Keratinocyte (primary cell): ENCODE measurements around the gene CDH22. TPM values are rescaled to one million over a fixed set of nuclear protein-coding genes. Genes with fewer than 3 reads are reported as not detected.
A peak's percentile ranks its signal among the peaks of the same experiment; 100 is the strongest.

Experiments used
- DNase-seq: peaks from one replicate; pipeline ENCODE4 v3.0.0-alpha.2; 2011; ENCODE audit warnings: low read depth, missing footprints, low spot score
- FAIRE-seq: peaks from 2 replicates; lab custom pipeline; 2011; peaks lifted over from hg19 to GRCh38; lab: Jason Lieb, UNC
- H2AFZ ChIP-seq: 2 replicates; pipeline ENCODE4 v1.6.0; 2012; ENCODE audit warnings: low read length, control low read depth, inconsistent platforms; ENCODE audit not compliant: control insufficient read depth
- H3K27ac ChIP-seq: 2 replicates; pipeline ENCODE4 v1.5.1; 2011; ENCODE audit warnings: low read length; ENCODE audit not compliant: control insufficient read depth, insufficient read depth
- H3K27me3 ChIP-seq: 3 replicates; pipeline ENCODE4 v1.6.0; 2011; ENCODE audit warnings: low read length; ENCODE audit not compliant: control insufficient read depth, insufficient read depth; ENCODE audit errors: extremely low read depth
- H3K36me3 ChIP-seq, 2 experiments: 2 replicates in 1 of 2; 3 replicates in 1 of 2; pipeline ENCODE4 v1.5.1; 2011; ENCODE audit warnings: low read length in 2 of 2, mild to moderate bottlenecking in 1 of 2; ENCODE audit not compliant: control insufficient read depth in 2 of 2, insufficient read depth in 2 of 2; ENCODE audit errors: extremely low read depth in 1 of 2
- H3K4me1 ChIP-seq: 3 replicates; pipeline ENCODE4 v1.5.1; 2011; ENCODE audit warnings: low read length; ENCODE audit not compliant: control insufficient read depth, insufficient read depth; ENCODE audit errors: extremely low read depth
- H3K4me2 ChIP-seq: 3 replicates; pipeline ENCODE4 v1.6.0; 2011; ENCODE audit warnings: low read depth, low read length; ENCODE audit not compliant: control insufficient read depth, insufficient read depth; ENCODE audit errors: extremely low read depth
- H3K4me3 ChIP-seq, 3 experiments: fragments of 200-600 bp in 1 of 3; sonication (generic) in 1 of 3; 2 replicates in 2 of 3; 3 replicates in 1 of 3; pipeline ENCODE4 v1.5.1; 2011 to 2016; ENCODE audit warnings: low read length in 3 of 3, mild to moderate bottlenecking in 3 of 3, control low read depth in 2 of 3, inconsistent platforms in 1 of 3, low read depth in 1 of 3, mixed read lengths in 1 of 3, mixed run types in 1 of 3, moderate library complexity in 1 of 3; ENCODE audit not compliant: control insufficient read depth in 2 of 3, insufficient read depth in 2 of 3; ENCODE audit errors: extremely low read depth in 1 of 3
- H3K79me2 ChIP-seq: 2 replicates; pipeline ENCODE4 v1.6.0; 2012; ENCODE audit warnings: low read length; ENCODE audit not compliant: control insufficient read depth, insufficient read depth
- H3K9ac ChIP-seq: 3 replicates; pipeline ENCODE4 v1.6.0; 2011; ENCODE audit warnings: low read length; ENCODE audit not compliant: control insufficient read depth, insufficient read depth; ENCODE audit errors: extremely low read depth
- H3K9me1 ChIP-seq: 3 replicates; pipeline ENCODE4 v1.6.0; 2011; ENCODE audit warnings: low read length; ENCODE audit not compliant: control insufficient read depth, insufficient read depth; ENCODE audit errors: extremely low read depth
- H3K9me3 ChIP-seq: 2 replicates; pipeline ENCODE4 v1.5.1; 2012; ENCODE audit warnings: low read depth, low read length; ENCODE audit not compliant: control insufficient read depth
- H4K20me1 ChIP-seq: 3 replicates; pipeline ENCODE4 v1.6.0; 2011; ENCODE audit warnings: low read length; ENCODE audit not compliant: control insufficient read depth, insufficient read depth; ENCODE audit errors: extremely low read depth
- CTCF ChIP-seq, 3 experiments: IDR thresholded peaks in 1 of 3; conservative IDR thresholded peaks in 1 of 3; optimal IDR thresholded peaks in 1 of 3; 2 replicates in 2 of 3; 3 replicates in 1 of 3; pipeline versions ENCODE3 to v1.5.1; 2011; ENCODE audit warnings: low read length in 3 of 3, mild to moderate bottlenecking in 3 of 3, moderate library complexity in 2 of 3, control low read depth in 1 of 3, inconsistent platforms in 1 of 3; ENCODE audit not compliant: insufficient read depth in 2 of 3; ENCODE audit errors: extremely low read depth in 1 of 3
- EZH2 ChIP-seq: IDR thresholded peaks from one replicate; pipeline ENCODE4 v1.6.1; 2012; ENCODE audit warnings: inconsistent platforms, mild to moderate bottlenecking, low read length, moderate library complexity
- dilution Hi-C: fragments of 300-500 bp; cut with MboI; formaldehyde crosslinking; loops from one replicate; pipeline ENCODE4 v1.7.0; 2020; ENCODE audit warnings: low sequenced_read_pairs; ENCODE audit not compliant: extremely low pct_ligation_motif_present
- polyA plus RNA-seq, 5 experiments: library from polyadenylated mRNA; depleted of rRNA in 3 of 5; stranded (reverse) in 3 of 5; stranded (forward) in 1 of 5; unstranded in 1 of 5; fragments of >200 nt; gene quantifications; 1 replicate in 1 of 5; 2 replicates in 3 of 5; 3 replicates in 1 of 5; pipeline versions ENCODE4 v1.2.1 to v1.2.3, GENCODE V29; 2011 to 2012; ENCODE audit warnings: missing spikeins in 2 of 5, low read depth in 1 of 5, low replicate concordance in 1 of 5

Gene CDH22
- polyA plus RNA-seq, 1 donor (not counting 4 experiments of a cell fraction or from before 2014, with no cell fraction given): not detected

- no peaks in the 10 kb centered on the region for H3K9me1 ChIP-seq
- H3K27ac ChIP-seq: no peak overlapping the region
- H4K20me1 ChIP-seq: no peaks in the 10 kb centered on the region
- FAIRE-seq (no peak), DNase-seq (no peak)
- H3K4me1 ChIP-seq: no peaks in the 10 kb centered on the region
- no peak overlapping the region for H2AFZ ChIP-seq
- H3K9me3 ChIP-seq: no peaks in the 10 kb centered on the region
- H3K79me2 ChIP-seq: no peaks in the 10 kb centered on the region
- no peak overlapping the region for H3K4me3 ChIP-seq
- TF ChIP-seq EZH2 (no peak), CTCF (optimal IDR thresholded peaks at IDR 0.05 in 1 of 3, IDR thresholded peaks at IDR 0.05 in 1 of 3, conservative IDR thresholded peaks at IDR 0.05 in 1 of 3; ENCODE audit: extremely low read depth in 1 of 3, insufficient read depth in 2 of 3, low read length in 3 of 3) (peak; percentile 37 to 72 (median 66))
- peaks cover 0 to 3% of the 10 kb centered on the region in 2 experiments for H3K36me3 ChIP-seq
- no peak overlapping the region for H3K9ac ChIP-seq
- dilution Hi-C loops: loop anchor here (25.0 kb wide), 1 partner anchor 309 kb away; no protein-coding TSS in a partner anchor
- no peak overlapping the region for H3K4me2 ChIP-seq
- H3K27me3 ChIP-seq: peaks cover 10% of the 10 kb centered on the region
Observed at GRCh38 chr20:46128310-46129151, 179.8 kb downstream of the CDH22 start.

- Histone ChIP-seq H3K9ac (no peak overlapping the region), H3K36me3 (peaks cover 1 to 3% of the 10 kb centered on the region in 2 experiments), H3K4me1 (no peaks in the 10 kb centered on the region), H3K27me3 (peaks cover 10% of the 10 kb centered on the region), H3K9me1 (no peaks in the 10 kb centered on the region), H4K20me1 (no peaks in the 10 kb centered on the region), H3K79me2 (no peaks in the 10 kb centered on the region), H3K9me3 (no peaks in the 10 kb centered on the region), H2AFZ (no peak overlapping the region), H3K4me2 (no peak overlapping the region), H3K4me3 (no peak overlapping the region), H3K27ac (no peak overlapping the region)
- TF ChIP-seq CTCF (optimal IDR thresholded peaks at IDR 0.05 in 1 of 3, IDR thresholded peaks at IDR 0.05 in 1 of 3, conservative IDR thresholded peaks at IDR 0.05 in 1 of 3; ENCODE audit: extremely low read depth in 1 of 3, insufficient read depth in 2 of 3, low read length in 3 of 3): no peak
- TF ChIP-seq EZH2: no peak
- dilution Hi-C loops: loop anchor here (25.0 kb wide), 1 partner anchor 310 kb away; no protein-coding TSS in a partner anchor
- FAIRE-seq: no peak
- DNase-seq: no peak
Observed at GRCh38 chr20:46127396-46128010, 180.8 kb downstream of the CDH22 start.
